Motor neuron (in vitro differentiated cells): Measurements from ENCODE around the gene PDE5A. TPM values are rescaled to one million over a fixed set of nuclear protein-coding genes. Genes with fewer than 3 reads are reported as not detected.
"Not testable (repeated sequence)": the region's sequence is repeated elsewhere in the genome, so short reads cannot be mapped to it uniquely, and the experiment has no call there.

Experiments used
- ATAC-seq, 8 experiments: fragments of 200-7000 bp; cut with Tn5 transposase; replicated peaks in 6 of 8; 2 replicates each; pipeline ENCODE4 v1.8.0; 2021; ENCODE audit warnings: mild to moderate bottlenecking in 8 of 8, moderate library complexity in 8 of 8
- H3K27ac ChIP-seq, 2 donors: fragments of 250-450 bp; sonication (Bioruptor Pico); 2 replicates each; pipeline ENCODE4 v1.9.0; 2021; ENCODE audit warnings: antibody characterized with exemption in 2 of 2, mild to moderate bottlenecking in 2 of 2, moderate library complexity in 1 of 2
- H3K4me1 ChIP-seq, 2 donors: fragments of 250-450 bp; sonication (Bioruptor Pico); replicated peaks in 1 of 2; 2 replicates each; pipeline ENCODE4 v1.6.1; 2021; ENCODE audit warnings: antibody characterized with exemption in 2 of 2, mild to moderate bottlenecking in 2 of 2, moderate library complexity in 1 of 2
- H3K4me3 ChIP-seq, 5 donors: fragments of 250-450 bp; sonication (Bioruptor Pico); 2 replicates each; pipeline ENCODE4 v1.9.0; 2021; ENCODE audit warnings: antibody characterized with exemption in 5 of 5, mild to moderate bottlenecking in 5 of 5, moderate library complexity in 4 of 5
- WGBS, 10 experiments: fragments of 450-650 bp; shearing (Covaris generic); methylation state at CpG; one replicate each; pipeline ENCODE4 v1.0.0; 2022; 5-methylcytosine and 5-hydroxymethylcytosine counted together
- in situ Hi-C, 9 experiments: fragments of 400-800 bp; cut with MboI; loops; one replicate each; pipeline ENCODE4 v1.15.0; 2021; ENCODE audit warnings: low sequenced_read_pairs in 9 of 9, low pct_unique_long_range_greater_than_20kb in 2 of 9; ENCODE audit not compliant: unreplicated experiment in 9 of 9
- total RNA-seq, 8 experiments: library from RNA; unstranded; fragments of 300-600 nt; gene quantifications; 2 replicates each; pipeline versions ENCODE4 v1.2.3 to v1.2.4, GENCODE V29; 2022

Gene PDE5A
- total RNA-seq, result 10 to 100 TPM in 3 of 8 experiments, 1 to 10 TPM in 5; 4.0 to 24.5 (median 8.0) TPM

- Histone ChIP-seq H3K4me1 (peaks cover 0 to 8% of the 10 kb centered on the region in 2 donors), H3K27ac (no peak within 1 kb of the TSS), H3K4me3 (peak within 1 kb of the TSS; percentile 53 to 87 (median 73))
- in situ Hi-C loops, result loop anchor here in 4 of 9 experiments (25.0 kb wide), 2 partner anchors 159 to 409 kb away; no protein-coding TSS in a partner anchor
- ATAC-seq, result peak; percentile 82 to 91 (median 88)
- 0 to 10% (median 2%) methylated on average over 2 to 13 of the region's 65 CpGs; no CpG with 5 or more reads in 5 of the 10 experiments for WGBS, 10 experiments
These were observed at the start of gene PDE5A for GRCh38 chr4:119628281-119629141. Gene PDE5A (minus strand): TSS chr4:119628804. CDS start chr4:119628671, 133 bp downstream.

- Histone ChIP-seq H3K27ac (no peak overlapping the region), H3K4me1 (no peaks in the 10 kb centered on the region), H3K4me3 (no peak overlapping the region)
- in situ Hi-C loops, result no loop called here
- ATAC-seq, result no peak
- 51 to 100% (median 93%) methylated on average over 1 to 3 of the region's 3 CpGs; no CpG with 5 or more reads in 1 of the 10 experiments for WGBS, 10 experiments
These were observed 47.5 kb upstream of the PDE5A start for GRCh38 chr4:119676101-119676500.

GRCh38 chr4:119675391-119675790 lies 46.8 kb upstream of the PDE5A start:
- peak in 3 of 8 experiments; percentile 32 to 91 (median 85) for ATAC-seq
- H3K4me3 ChIP-seq, result no peak overlapping the region
- H3K4me1 ChIP-seq, result no peaks in the 10 kb centered on the region
- H3K27ac ChIP-seq, result no peak overlapping the region
- 54 to 100% (median 94%) methylated on average over 1 to 2 of the region's 2 CpGs; no CpG with 5 or more reads in 2 of the 10 experiments for WGBS, 10 experiments
- in situ Hi-C loops, result no loop called here

- Histone ChIP-seq H3K4me3 (no peak overlapping the region), H3K4me1 (no peaks in the 10 kb centered on the region), H3K27ac (no peak overlapping the region)
- 25 to 88% (median 69%) methylated on average over 1 of the region's 1 CpG; no CpG with 5 or more reads in 2 of the 10 experiments for WGBS, 10 experiments
- ATAC-seq, result no peak
- in situ Hi-C loops, result no loop called here
These were observed 44.3 kb upstream of the PDE5A start for GRCh38 chr4:119672938-119673337.

GRCh38 chr4:119672086-119672485 lies 43.5 kb upstream of the PDE5A start:
- peaks cover 0 to under 1% of the 10 kb centered on the region in 2 donors for H3K4me1 ChIP-seq
- H3K27ac ChIP-seq, result no peak overlapping the region
- ATAC-seq, result no peak
- 67 to 100% (median 94%) methylated on average over 1 to 2 of the region's 2 CpGs; no CpG with 5 or more reads in 3 of the 10 experiments for WGBS, 10 experiments
- in situ Hi-C loops, result no loop called here
- H3K4me3 ChIP-seq, result no peak overlapping the region

- Histone ChIP-seq H3K4me3 (no peak overlapping the region), H3K27ac (no peak overlapping the region), H3K4me1 (peaks cover 5 to 10% of the 10 kb centered on the region in 2 donors)
- in situ Hi-C loops, result no loop called here
- no peak for ATAC-seq
These were observed 42.6 kb upstream of the PDE5A start for GRCh38 chr4:119671205-119671604.

GRCh38 chr4:119667802-119668201 lies 39.2 kb upstream of the PDE5A start:
- Histone ChIP-seq H3K4me1 (peaks cover 5 to 15% of the 10 kb centered on the region in 2 donors), H3K27ac (no peak overlapping the region), H3K4me3 (no peak overlapping the region)
- ATAC-seq, result no peak
- 33 to 93% (median 80%) methylated on average over 1 to 3 of the region's 3 CpGs; no CpG with 5 or more reads in 1 of the 10 experiments for WGBS, 10 experiments
- in situ Hi-C loops, result no loop called here

- Histone ChIP-seq H3K4me3 (no peak overlapping the region), H3K27ac (no peak overlapping the region), H3K4me1 (peaks cover 5 to 15% of the 10 kb centered on the region in 2 donors)
- in situ Hi-C loops, result no loop called here
- 0 to 80% (median 20%) methylated on average over 1 of the region's 1 CpG; no CpG with 5 or more reads in 1 of the 10 experiments for WGBS, 10 experiments
- ATAC-seq, result peak in 7 of 8 experiments; percentile 9 to 61 (median 35)
These were observed 38.1 kb upstream of the PDE5A start for GRCh38 chr4:119666653-119667091.

GRCh38 chr4:119665752-119666151 lies 37.1 kb upstream of the PDE5A start:
- no peak overlapping the region for H3K4me3 ChIP-seq
- ATAC-seq, result peak in 3 of 8 experiments; percentile 77 to 90 (median 82)
- no peak overlapping the region for H3K27ac ChIP-seq
- peaks cover 5 to 15% of the 10 kb centered on the region in 2 donors for H3K4me1 ChIP-seq
- 0 to 100% (median 86%) methylated on average over 1 to 2 of the region's 2 CpGs for WGBS, 10 experiments
- in situ Hi-C loops, result no loop called here

GRCh38 chr4:119664168-119664907 lies 35.7 kb upstream of the PDE5A start:
- no peak overlapping the region for H3K27ac ChIP-seq
- H3K4me3 ChIP-seq, result no peak overlapping the region
- peaks cover 5 to 15% of the 10 kb centered on the region in 2 donors for H3K4me1 ChIP-seq
- in situ Hi-C loops, result no loop called here
- 71 to 100% (median 89%) methylated on average over 1 to 3 of the region's 3 CpGs for WGBS, 10 experiments
- no peak for ATAC-seq

- in situ Hi-C loops, result no loop called here
- 0 to 78% (median 67%) methylated on average over 1 of the region's 1 CpG; no CpG with 5 or more reads in 2 of the 10 experiments for WGBS, 10 experiments
- Histone ChIP-seq H3K4me1 (peaks cover 5 to 15% of the 10 kb centered on the region in 2 donors), H3K27ac (no peak overlapping the region), H3K4me3 (no peak overlapping the region)
- no peak for ATAC-seq
These were observed 34.7 kb upstream of the PDE5A start for GRCh38 chr4:119663160-119663788.

- peaks cover 5 to 15% of the 10 kb centered on the region in 2 donors for H3K4me1 ChIP-seq
- in situ Hi-C loops, H3K27ac ChIP-seq, H3K4me3 ChIP-seq, ATAC-seq: not testable (repeated sequence)
- WGBS, 10 experiments, result 50 to 100% (median 85%) methylated on average over 1 to 2 of the region's 2 CpGs; no CpG with 5 or more reads in 4 of the 10 experiments
These were observed 34.0 kb upstream of the PDE5A start for GRCh38 chr4:119662612-119663011.
